ENCODE measurements around the gene HOXB5. TPM values are rescaled to one million over a fixed set of nuclear protein-coding genes. Genes with fewer than 3 reads are reported as not detected.

HOXB5 gene
- total and polyA plus RNA-seq, 8 donors, result 0.43 to 50.4 (median 2.4) TPM; not detected in 1

- 20 to 28% (median 24%) methylated on average over 27 of the region's 27 CpGs for WGBS, 5 donors
- TF ChIP-seq EP300 (IDR thresholded peaks at IDR 0.05) (no peak), POLR2AphosphoS5 (IDR thresholded peaks at IDR 0.05) (no peak), POLR2A (IDR thresholded peaks at IDR 0.05) (no peak)
- TF ChIP-seq, protein P1, sequence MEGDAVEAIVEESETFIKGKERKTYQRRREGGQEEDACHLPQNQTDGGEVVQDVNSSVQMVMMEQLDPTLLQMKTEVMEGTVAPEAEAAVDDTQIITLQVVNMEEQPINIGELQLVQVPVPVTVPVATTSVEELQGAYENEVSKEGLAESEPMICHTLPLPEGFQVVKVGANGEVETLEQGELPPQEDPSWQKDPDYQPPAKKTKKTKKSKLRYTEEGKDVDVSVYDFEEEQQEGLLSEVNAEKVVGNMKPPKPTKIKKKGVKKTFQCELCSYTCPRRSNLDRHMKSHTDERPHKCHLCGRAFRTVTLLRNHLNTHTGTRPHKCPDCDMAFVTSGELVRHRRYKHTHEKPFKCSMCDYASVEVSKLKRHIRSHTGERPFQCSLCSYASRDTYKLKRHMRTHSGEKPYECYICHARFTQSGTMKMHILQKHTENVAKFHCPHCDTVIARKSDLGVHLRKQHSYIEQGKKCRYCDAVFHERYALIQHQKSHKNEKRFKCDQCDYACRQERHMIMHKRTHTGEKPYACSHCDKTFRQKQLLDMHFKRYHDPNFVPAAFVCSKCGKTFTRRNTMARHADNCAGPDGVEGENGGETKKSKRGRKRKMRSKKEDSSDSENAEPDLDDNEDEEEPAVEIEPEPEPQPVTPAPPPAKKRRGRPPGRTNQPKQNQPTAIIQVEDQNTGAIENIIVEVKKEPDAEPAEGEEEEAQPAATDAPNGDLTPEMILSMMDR (IDR thresholded peaks at IDR 0.05), result no peak
- no peak for DNase-seq
- Histone ChIP-seq H3K4me3 (no peak overlapping the region), H3K27me3 (peaks cover 56 to 100% (median 99%) of the 10 kb centered on the region in 3 donors), H3K27ac (no peak overlapping the region), H3K36me3 (no peaks in the 10 kb centered on the region), H3K9me3 (no peaks in the 10 kb centered on the region), H3K4me1 (peaks cover 23 to 27% (median 23%) of the 10 kb centered on the region in 4 donors)
- intact Hi-C loops (cut with DNase I; ENCODE audit: low total_unique reads), result loop anchor here (10.0 kb wide), 1 partner anchor 293 kb away; no protein-coding TSS in a partner anchor
These were observed 34.3 kb upstream of the HOXB5 start for GRCh38 chr17:48627623-48628521.

GRCh38 chr17:48627118-48627597 lies 33.6 kb upstream of the HOXB5 start:
- peaks cover 23 to 27% (median 23%) of the 10 kb centered on the region in 4 donors for H3K4me1 ChIP-seq
- TF ChIP-seq POLR2AphosphoS5 (IDR thresholded peaks at IDR 0.05), result no peak
- no peak for TF ChIP-seq POLR2A (IDR thresholded peaks at IDR 0.05)
- WGBS, 5 donors, result 15 to 20% (median 17%) methylated on average over 5 of the region's 5 CpGs
- intact Hi-C loops (cut with DNase I; ENCODE audit: low total_unique reads), result loop anchor here (10.0 kb wide), 1 partner anchor 292 kb away; no protein-coding TSS in a partner anchor
- no peak overlapping the region for H3K4me3 ChIP-seq
- no peaks in the 10 kb centered on the region for H3K36me3 ChIP-seq
- no peak overlapping the region for H3K27ac ChIP-seq
- DNase-seq, result no peak
- peaks cover 56 to 100% (median 99%) of the 10 kb centered on the region in 3 donors for H3K27me3 ChIP-seq
- H3K9me3 ChIP-seq, result no peaks in the 10 kb centered on the region

DNA sequence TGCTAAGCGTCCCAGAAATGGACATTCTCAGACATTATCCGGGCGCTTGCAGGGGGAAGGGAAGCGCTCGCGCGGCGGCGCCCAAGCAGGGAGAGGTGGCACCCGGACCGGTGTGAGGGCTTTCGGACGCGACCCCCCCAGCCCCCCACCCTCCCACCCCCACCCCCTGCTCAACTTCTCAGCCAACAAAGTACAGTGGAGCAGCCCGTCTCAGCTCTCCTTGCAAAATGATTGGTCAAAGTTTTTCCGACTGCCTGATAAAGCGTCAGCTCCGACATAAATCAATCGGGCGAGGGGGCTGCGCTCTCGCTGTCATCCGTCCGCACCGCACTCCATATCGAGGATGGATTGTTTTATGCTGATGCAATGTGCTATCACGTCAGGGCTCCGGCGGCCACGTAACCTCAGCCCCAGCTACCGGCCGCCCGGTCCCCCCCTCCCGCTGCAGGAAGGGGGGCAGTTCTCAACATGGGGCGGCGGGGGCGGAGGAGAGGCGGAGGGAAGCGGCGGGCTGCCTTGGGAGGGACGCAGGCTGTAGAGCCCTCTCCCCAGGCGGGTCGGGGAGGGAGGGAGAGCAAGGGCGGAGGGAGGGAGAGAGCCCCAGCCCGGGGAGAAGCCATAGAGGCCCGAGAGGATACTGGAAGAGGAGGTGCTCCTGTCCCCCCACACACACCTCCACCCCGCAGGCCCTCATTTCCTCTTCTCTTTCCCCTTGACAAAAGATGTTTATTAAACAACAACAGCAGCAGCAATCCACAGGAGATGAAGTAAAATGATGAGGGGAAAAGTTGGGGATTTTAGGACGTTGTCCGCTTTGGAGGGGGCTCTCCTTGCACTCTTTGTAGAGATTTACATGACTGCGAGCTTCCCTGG lies 32.9 kb upstream of the HOXB5 start, which contains the start of gene HOXB9:
TSS of gene HOXB9 (minus strand) at position 114 of the 873 bp plus-strand sequence. CDS start at position 25, 89 bp downstream.
- H3K9me3 ChIP-seq, result no peaks in the 10 kb centered on the region
- no peak for TF ChIP-seq POLR2A (IDR thresholded peaks at IDR 0.05)
- TF ChIP-seq, protein P1 (IDR thresholded peaks at IDR 0.05), result no peak
- TF ChIP-seq EP300 (IDR thresholded peaks at IDR 0.05), result no peak
- no peak for TF ChIP-seq POLR2AphosphoS5 (IDR thresholded peaks at IDR 0.05)
- no peaks in the 10 kb centered on the region for H3K36me3 ChIP-seq
- H3K4me1 ChIP-seq, result peaks cover 23 to 27% (median 23%) of the 10 kb centered on the region in 4 donors
- intact Hi-C loops (cut with DNase I; ENCODE audit: low total_unique reads), result loop anchor here (10.0 kb wide), 1 partner anchor 292 kb away; no protein-coding TSS in a partner anchor
- peak in 1 of 2 donors; percentile 68 for DNase-seq
- H3K4me3 ChIP-seq, result peak within 1 kb of the TSS; percentile 32 to 58 (median 40)
- peak within 1 kb of the TSS in 1 of 5 donors; percentile 23 for H3K27ac ChIP-seq
- H3K27me3 ChIP-seq, result peaks cover 53 to 100% (median 99%) of the 10 kb centered on the region in 3 donors
- WGBS, 5 donors, result 2 to 8% (median 3%) methylated on average over 28 to 50 of the region's 50 CpGs

- H3K27ac ChIP-seq, result peak overlapping the region in 1 of 5 donors; percentile 23
- H3K27me3 ChIP-seq, result peaks cover 45 to 100% (median 99%) of the 10 kb centered on the region in 3 donors
- TF ChIP-seq, protein P1 (IDR thresholded peaks at IDR 0.05), result no peak
- TF ChIP-seq EP300 (IDR thresholded peaks at IDR 0.05) (no peak), POLR2AphosphoS5 (IDR thresholded peaks at IDR 0.05) (no peak), POLR2A (IDR thresholded peaks at IDR 0.05) (no peak)
- H3K4me3 ChIP-seq, result peak overlapping the region; percentile 32 to 58 (median 40)
- H3K4me1 ChIP-seq, result peaks cover 23 to 27% (median 23%) of the 10 kb centered on the region in 4 donors
- WGBS, 5 donors, result 0 to 2% (median 1%) methylated on average over 43 to 69 of the region's 69 CpGs
- DNase-seq, result peak; percentile 46 to 71
- no peaks in the 10 kb centered on the region for H3K9me3 ChIP-seq
- H3K36me3 ChIP-seq, result no peaks in the 10 kb centered on the region
- intact Hi-C loops (cut with DNase I; ENCODE audit: low total_unique reads), result loop anchor here (10.0 kb wide), 1 partner anchor 291 kb away; no protein-coding TSS in a partner anchor
These were observed 32.1 kb upstream of the HOXB5 start for GRCh38 chr17:48625495-48626244.

Measured in stomach (tissue), 9 donors.